GM12891 (cell line): ENCODE results near the gene TMC6.

Source experiments
- DNase-seq: peaks from one replicate; pipeline ENCODE4 v3.0.0; 2011; ENCODE audit warnings: low spot score; ENCODE audit not compliant: insufficient read length
- FAIRE-seq: peaks from 2 replicates; lab custom pipeline; 2011; peaks lifted over from hg19 to GRCh38; lab: Jason Lieb, UNC
- PAX5 ChIP-seq: IDR thresholded peaks from 2 replicates; pipeline ENCODE4 v1.6.1; 2011; ENCODE audit warnings: low read length, moderate library complexity, mild to moderate bottlenecking; ENCODE audit not compliant: insufficient read depth, severe bottlenecking
- POLR2A ChIP-seq: IDR thresholded peaks from 2 replicates; pipeline ENCODE4 v1.6.1; 2011; ENCODE audit warnings: low read depth, low read length, control low read depth
- POLR2AphosphoS5 ChIP-seq: IDR thresholded peaks from 2 replicates; pipeline ENCODE4 v1.6.1; 2011; ENCODE audit warnings: low read depth, low read length, control low read depth
- POU2F2 ChIP-seq: IDR thresholded peaks from 2 replicates; pipeline ENCODE4 v1.6.1; 2011; ENCODE audit warnings: low read depth, mild to moderate bottlenecking, control low read depth, low read length, moderate library complexity
- SPI1 ChIP-seq: IDR thresholded peaks from 2 replicates; pipeline ENCODE4 v1.6.1; 2011; ENCODE audit warnings: low read depth, low read length, control low read depth
- TAF1 ChIP-seq: IDR thresholded peaks from 2 replicates; pipeline ENCODE4 v1.6.1; 2011; ENCODE audit warnings: low read depth, low read length, control low read depth

The TMC6 gene

DNA sequence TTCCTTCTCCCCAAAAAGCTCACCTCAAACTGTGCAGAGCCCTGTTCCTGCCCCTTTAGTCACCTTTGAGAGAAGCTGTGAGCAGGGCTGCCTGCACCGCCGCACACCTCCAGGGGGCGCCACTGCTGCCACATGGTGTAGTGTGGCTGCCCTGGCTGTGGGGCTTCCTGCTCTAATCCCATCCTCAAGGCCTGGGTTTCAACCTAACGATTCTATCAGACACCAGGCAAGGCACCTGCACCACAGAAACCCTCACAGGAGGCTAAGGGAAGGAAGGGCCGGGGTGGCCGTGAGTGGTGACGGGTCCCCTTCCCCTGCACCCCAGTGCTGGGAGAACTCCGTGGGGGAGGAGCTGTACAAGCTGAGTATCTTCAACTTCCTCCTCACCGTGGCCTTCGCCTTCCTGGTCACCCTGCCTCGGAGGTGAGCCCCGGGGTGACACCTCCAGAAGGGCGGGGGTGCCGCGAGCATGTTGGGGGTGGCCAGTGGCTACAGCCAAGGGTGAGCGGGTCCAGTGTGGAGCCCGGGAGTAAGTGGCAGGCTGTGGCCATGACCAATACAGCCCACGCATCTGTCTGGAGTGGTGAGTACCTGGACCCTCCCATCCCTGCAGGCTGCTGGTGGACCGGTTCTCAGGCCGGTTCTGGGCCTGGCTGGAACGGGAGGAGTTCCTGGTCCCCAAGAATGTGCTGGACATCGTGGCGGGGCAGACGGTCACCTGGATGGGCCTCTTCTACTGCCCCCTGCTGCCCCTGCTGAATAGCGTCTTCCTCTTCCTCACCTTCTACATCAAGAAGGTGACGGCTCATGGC lies 9.0 kb upstream of the TMC6 start:
- DNase-seq: no peak
- TF ChIP-seq POLR2AphosphoS5 (no peak; the same call in 1 of the 2 replicates), SPI1 (no peak), POU2F2 (no peak), POLR2A (no peak), TAF1 (no peak), PAX5 (no peak)
- FAIRE-seq: peak; percentile 52

DNA sequence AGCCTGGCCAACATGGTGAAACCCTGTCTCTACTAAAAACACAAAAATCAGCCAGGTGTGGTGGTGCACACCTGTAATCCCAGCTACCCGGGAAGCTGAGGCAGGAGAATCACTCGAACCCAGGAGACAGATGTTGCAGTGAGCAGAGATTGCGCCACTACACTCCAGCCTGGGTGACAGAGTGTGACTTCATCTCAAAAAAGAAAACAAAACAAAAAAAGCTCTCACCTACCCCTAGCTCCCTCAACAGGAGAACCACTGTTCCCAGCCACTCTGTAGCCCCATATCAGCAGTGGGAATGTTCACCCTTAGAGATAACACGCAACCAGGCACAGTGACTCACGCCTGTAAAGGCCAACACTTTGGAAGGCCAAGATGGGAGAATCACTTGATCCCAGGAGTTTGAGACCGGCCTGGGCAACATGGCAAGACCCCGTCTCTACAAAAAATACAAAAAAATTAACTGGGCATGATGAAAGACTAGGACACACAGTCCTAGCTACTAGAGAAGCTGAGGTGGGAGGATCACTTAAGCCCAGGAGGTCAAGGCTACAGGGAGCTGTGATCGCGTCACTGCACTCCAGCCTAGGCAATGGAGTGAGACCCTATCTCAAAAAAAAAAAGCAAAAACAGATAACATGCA lies 7.4 kb upstream of the TMC6 start:
- TF ChIP-seq SPI1: no peak
- TF ChIP-seq TAF1: no peak
- TF ChIP-seq PAX5: no peak
- no peak for TF ChIP-seq POLR2AphosphoS5
- TF ChIP-seq POU2F2: no peak
- TF ChIP-seq POLR2A: no peak
- DNase-seq (no peak), FAIRE-seq (no peak)

DNA sequence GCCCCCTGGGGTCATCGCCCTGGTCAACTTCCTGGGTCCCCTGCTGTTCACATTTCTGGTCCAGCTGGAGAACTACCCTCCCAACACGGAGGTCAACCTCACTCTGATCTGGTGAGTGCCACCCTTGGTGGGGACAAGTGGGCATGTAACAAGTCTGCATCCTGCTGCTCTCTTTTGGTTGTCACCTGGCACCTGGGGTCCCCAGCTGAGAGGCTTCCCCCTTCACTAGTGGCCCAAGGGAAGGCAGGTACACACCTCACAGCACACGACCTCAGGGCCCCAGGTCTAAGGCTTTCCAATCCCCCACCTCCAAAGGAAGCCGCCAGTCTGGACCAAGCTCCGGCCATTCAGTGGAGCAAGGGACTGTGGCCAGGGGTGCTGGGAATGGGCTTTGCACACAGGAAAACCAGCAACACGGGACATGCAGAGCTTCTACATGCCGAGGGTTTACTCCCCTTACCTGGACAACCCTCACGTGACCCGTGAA lies 6.4 kb upstream of the TMC6 start:
- DNase-seq: no peak
- FAIRE-seq: no peak
- TF ChIP-seq PAX5 (no peak), TAF1 (no peak), POU2F2 (no peak), SPI1 (no peak), POLR2AphosphoS5 (no peak), POLR2A (no peak)

DNA sequence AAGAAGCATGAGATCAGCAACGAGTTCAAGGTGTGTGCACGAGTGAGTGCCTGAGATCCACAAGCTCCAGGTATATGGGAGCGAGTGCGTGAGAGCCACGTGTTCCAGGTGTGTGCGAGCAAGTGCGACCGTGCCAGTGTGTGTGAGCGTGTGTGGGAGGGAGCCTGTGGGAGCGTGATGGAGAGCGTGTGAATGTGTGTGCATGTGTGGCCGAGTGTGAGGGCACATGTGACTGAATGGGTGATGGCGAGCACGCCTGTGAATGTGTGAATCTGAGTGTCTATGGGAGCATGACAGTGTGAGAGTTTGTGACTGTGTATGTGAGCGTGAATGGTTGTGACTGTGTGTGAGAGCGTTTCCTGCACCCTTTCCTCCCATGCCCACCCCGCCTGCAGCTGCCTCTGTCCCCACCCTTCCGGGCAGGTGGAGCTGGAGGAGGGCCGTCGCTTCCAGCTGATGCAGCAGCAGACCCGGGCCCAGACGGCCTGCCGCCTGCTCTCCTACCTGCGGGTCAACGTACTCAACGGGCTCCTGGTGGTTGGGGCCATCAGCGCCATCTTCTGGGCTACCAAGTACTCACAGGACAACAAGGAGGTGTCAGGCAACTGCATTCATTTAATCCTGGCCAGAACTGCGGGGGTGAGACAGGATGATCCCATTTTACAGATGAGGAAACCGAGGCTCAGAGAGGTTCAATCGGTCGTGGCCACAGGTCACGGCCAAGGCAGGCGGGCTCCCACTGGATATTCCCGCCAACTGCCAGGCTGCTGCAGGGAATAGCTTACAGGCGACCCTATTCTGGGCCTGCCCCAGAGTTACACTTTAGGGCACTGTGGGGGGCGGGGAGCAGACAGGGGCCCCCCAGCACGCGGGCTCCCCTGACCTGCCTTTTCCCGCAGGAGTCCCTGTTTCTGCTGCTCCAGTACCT lies 5.7 kb upstream of the TMC6 start:
- no peak for DNase-seq
- TF ChIP-seq SPI1 (no peak), POLR2AphosphoS5 (peak; percentile 57; the same call in 1 of the 2 replicates), PAX5 (no peak), POU2F2 (0 out of 2 replicates have a peak, but pooled peaks have one; percentile 37), POLR2A (peak; percentile 55; the same call in 1 of the 2 replicates), TAF1 (no peak)
- peak; percentile 96 for FAIRE-seq

DNA sequence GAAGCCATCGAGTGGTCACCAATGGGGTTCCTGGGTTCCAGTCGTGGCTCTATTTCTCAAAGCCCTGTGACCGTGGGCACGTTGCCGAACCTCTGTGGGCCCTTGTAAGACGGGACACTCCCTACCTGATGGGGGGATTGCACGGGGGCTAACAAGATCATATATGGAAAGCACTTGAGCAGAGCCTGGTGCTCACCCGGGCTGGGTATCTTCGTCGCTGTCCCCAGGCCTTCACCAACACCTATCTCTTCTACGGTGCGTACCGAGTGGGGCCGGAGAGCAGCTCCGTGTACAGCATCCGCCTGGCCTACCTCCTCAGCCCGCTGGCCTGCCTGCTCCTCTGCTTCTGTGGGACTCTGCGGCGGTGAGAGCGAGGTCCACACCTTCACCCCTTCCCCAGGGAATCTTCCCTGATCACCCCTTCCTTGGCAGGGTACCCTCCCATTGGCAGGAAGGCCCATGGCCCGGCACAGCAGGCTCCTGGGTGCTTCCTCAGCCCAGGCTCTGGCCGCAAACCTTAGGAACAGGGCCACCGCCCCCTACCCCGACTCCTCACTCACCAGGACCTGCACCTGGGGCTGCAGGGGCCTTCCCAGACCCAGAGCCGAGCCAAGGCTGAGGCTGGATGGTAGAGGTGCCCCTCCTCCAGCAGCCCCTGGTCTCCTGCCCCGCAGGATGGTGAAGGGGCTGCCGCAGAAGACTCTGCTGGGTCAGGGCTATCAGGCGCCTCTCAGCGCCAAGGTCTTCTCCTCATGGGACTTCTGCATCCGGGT lies 4.8 kb upstream of the TMC6 start:
- DNase-seq (no peak), FAIRE-seq (no peak)
- TF ChIP-seq POLR2AphosphoS5: no peak
- no peak for TF ChIP-seq POU2F2
- no peak for TF ChIP-seq SPI1
- TF ChIP-seq TAF1: no peak
- TF ChIP-seq PAX5: no peak
- no peak for TF ChIP-seq POLR2A

DNA sequence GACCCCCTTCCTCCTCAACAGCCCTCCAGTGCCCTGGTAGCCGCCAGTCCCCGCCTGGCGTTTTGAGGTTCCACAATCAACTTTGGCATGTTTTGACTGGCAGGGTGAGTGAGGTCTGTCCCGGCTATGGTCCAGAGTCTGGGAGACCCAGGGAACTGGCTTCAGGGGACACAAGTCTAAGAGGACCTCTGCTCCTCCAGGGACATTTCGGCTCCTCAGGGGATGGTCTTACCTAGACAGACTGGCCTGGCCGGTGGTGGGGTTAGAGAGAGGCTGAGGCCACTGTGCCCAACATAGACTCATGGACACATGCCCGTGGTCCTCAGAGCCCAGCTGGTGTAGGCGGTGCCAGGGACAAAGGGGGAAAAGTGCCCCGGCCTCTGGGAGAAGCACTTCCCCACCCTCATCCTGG lies 4.2 kb upstream of the TMC6 start:
- no peak for TF ChIP-seq POLR2AphosphoS5
- TF ChIP-seq POU2F2: no peak
- DNase-seq: no peak
- no peak for FAIRE-seq

DNA sequence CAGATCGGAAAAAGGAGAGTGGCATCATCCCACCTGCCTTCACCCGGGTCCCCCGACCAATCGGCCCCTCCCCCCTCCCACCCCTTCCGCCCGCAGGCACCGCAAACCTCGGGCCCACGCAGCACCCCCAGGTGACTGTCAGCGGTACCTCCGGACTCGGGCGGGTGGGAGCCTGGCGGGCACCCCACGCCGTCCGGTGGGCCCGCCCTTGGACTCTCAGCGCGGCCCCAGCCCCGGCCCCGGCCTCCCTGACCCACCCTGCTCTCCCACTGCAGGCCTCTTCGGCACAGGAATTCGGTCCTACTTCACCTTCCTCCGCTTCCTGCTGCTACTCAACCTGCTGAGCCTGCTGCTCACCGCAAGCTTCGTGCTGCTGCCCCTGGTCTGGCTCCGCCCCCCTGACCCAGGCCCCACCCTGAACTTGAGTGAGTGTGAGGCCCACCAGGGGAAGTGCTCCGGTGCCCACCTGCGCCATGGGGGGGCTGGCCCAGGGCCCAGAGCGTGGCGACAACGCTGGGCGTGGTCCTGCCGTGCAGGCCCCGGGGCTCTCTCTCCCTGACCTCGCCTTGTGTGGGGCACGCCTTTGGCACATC lies 3.6 kb upstream of the TMC6 start:
- no peak for DNase-seq
- peak; percentile 88 for FAIRE-seq
- TF ChIP-seq POU2F2 (0 out of 2 replicates have a peak, but pooled peaks have one; percentile 13), POLR2AphosphoS5 (no peak; the same call in 1 of the 2 replicates), POLR2A (peak; percentile 64), PAX5 (no peak), TAF1 (no peak; the same call in 1 of the 2 replicates), SPI1 (0 out of 2 replicates have a peak, but pooled peaks have one; percentile 29)

DNA sequence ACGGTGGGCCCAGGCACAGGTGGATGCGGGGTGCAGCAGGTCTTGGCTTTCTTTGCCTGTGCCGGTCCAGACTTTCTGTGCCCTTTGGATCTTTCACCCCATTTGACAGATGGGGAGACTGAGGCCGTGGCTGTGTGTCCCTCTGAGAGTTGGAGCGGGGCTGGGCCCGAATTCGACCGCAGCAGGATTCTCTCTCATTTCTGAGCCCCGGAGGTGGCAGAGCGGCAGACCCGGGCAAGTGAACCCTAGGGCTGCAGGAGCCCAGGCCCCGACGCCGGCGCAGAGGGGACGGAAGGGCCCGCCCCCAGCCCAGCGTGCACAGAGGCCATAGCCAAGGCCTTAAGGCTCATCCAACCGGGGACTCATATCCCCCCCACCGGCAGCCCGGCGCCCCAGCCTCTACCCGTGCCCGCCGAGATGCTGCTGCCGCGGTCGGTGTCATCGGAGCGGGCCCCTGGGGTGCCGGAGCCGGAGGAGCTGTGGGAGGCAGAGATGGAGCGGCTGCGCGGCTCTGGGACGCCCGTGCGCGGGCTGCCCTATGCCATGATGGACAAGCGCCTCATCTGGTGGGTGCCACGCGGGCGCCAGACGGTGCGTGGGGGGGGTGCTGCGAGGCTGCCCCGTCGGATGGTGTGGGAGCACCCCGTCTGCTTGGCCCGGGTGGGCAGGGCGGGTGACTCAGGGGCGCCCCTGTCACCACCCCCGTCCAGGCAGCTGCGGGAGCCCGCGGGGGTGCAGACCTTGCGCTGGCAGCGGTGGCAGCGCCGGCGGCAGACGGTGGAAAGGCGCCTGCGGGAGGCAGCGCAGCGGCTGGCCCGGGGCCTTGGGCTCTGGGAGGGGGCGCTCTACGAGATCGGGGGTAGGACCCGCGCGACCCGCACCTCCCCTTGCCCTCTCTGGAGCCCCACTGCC lies 2.9 kb upstream of the TMC6 start:
- no peak for DNase-seq
- TF ChIP-seq PAX5 (no peak), POLR2AphosphoS5 (peak; percentile 31; the same call in 1 of the 2 replicates)
- FAIRE-seq: no peak
